HEK293T (cell line): Measurements from ENCODE around the gene SMAGP.

ENCODE experiments used
- BHLHE40 ChIP-seq: fragments of 450-650 bp; IDR thresholded peaks from 2 replicates; pipeline ENCODE4 v1.6.1; 2016; ENCODE audit warnings: mild to moderate bottlenecking, moderate library complexity, borderline replicate concordance
- FOXA1 ChIP-seq: fragments of 450-650 bp; IDR thresholded peaks from 2 replicates; pipeline ENCODE4 v1.6.1; 2016; ENCODE audit warnings: mild to moderate bottlenecking
- FOXK2 ChIP-seq: fragments of 450-650 bp; IDR thresholded peaks from 2 replicates; pipeline ENCODE4 v1.6.1; 2016; ENCODE audit warnings: mild to moderate bottlenecking
- FOXM1 ChIP-seq: fragments of 450-650 bp; IDR thresholded peaks from 2 replicates; pipeline ENCODE4 v1.6.1; 2017; ENCODE audit warnings: mild to moderate bottlenecking, borderline replicate concordance
- HDGF ChIP-seq: fragments of 450-650 bp; IDR thresholded peaks from 2 replicates; pipeline ENCODE4 v1.6.1; 2017; ENCODE audit warnings: antibody characterized with exemption, borderline replicate concordance
- SUZ12 ChIP-seq: fragments of 450-650 bp; IDR thresholded peaks from 2 replicates; pipeline ENCODE4 v1.6.1; 2016; ENCODE audit warnings: mild to moderate bottlenecking
- ZNF384 ChIP-seq: fragments of 450-650 bp; IDR thresholded peaks from 2 replicates; pipeline ENCODE4 v1.6.1; 2016

DNA sequence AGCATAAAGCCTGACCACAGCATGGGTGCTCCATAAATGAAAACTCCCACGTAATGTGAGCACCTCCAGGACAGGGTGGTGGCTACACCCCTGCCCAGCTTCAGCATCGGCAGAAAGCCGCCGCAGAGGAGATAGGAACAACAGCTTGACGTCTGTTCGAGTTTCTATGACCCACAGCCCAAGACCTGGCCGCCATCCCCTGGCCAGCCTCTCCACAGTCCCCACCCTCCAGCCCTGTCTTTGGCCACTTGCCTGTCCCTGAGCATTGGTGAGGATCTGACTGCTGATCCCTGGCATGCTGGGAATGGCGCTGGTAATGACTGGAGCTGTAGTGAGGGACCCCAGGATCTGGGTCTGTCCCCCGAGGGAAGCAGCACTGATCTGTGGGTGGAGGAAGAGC lies 73.7 kb downstream of the SMAGP start:
- TF ChIP-seq FOXA1 (no peak), FOXK2 (no peak), HDGF (no peak), SUZ12 (no peak), BHLHE40 (no peak), ZNF384 (no peak), FOXM1 (no peak)
